ENCODE measurements around the gene YPEL2. TPM values are rescaled to one million over a fixed set of nuclear protein-coding genes. Genes with fewer than 3 reads are reported as not detected.

Gene YPEL2
- total and polyA plus RNA-seq, 2 donors (not counting 3 experiments of a cell fraction or from before 2014, with no cell fraction given): 36.5 to 66.8 TPM

GRCh38 chr17:59315866-59316265 lies 15.6 kb upstream of the YPEL2 start:
- ChIA-PET CTCF (interaction anchor here (0.9 to 3.3 kb wide), 6 partner anchors 10 to 244 kb away, joined by 4 to 11 read pairs (median 6); no protein-coding TSS in a partner anchor), POLR2A (no interaction called here)
- Histone ChIP-seq H3K9ac (replicated peaks; ENCODE audit: extremely low read depth, insufficient read depth, low read length) (no peak overlapping the region), H3K9me3 (replicated peaks; ENCODE audit: control insufficient read depth, insufficient read depth, low read length) (no peaks in the 10 kb centered on the region), H3K4me1 (ENCODE audit: control insufficient read depth, extremely low read depth, insufficient read depth, low read length) (no peaks in the 10 kb centered on the region), H4K20me1 (replicated peaks; ENCODE audit: control insufficient read depth, extremely low read depth, insufficient read depth, low read length) (no peaks in the 10 kb centered on the region), H3K27me3 (ENCODE audit: control insufficient read depth in 2 of 2, insufficient read depth in 2 of 2, low read length in 2 of 2) (no peaks in the 10 kb centered on the region), H3K27ac (ENCODE audit: insufficient read depth, low read depth, low read length) (no peak overlapping the region), H3K9me1 (replicated peaks; ENCODE audit: control insufficient read depth, extremely low read depth, insufficient read depth, low read length) (no peaks in the 10 kb centered on the region), H3K4me3 (replicated peaks in 1 of 3; ENCODE audit: insufficient read depth in 1 of 3, low read depth in 1 of 3, low read length in 3 of 3) (no peak overlapping the region), H2AFZ (ENCODE audit: low read depth, low read length) (no peak overlapping the region), H3K79me2 (ENCODE audit: control insufficient read depth, insufficient read depth, low read length) (no peaks in the 10 kb centered on the region), H3K4me2 (ENCODE audit: insufficient read depth, low read length) (no peak overlapping the region), H3K36me3 (ENCODE audit: control insufficient read depth in 2 of 2, extremely low read depth in 1 of 2, insufficient read depth in 2 of 2, low read length in 2 of 2) (no peaks in the 10 kb centered on the region)
- TF ChIP-seq MAX (IDR thresholded peaks at IDR 0.05; ENCODE audit: insufficient read depth, insufficient read length) (no peak), FOS (IDR thresholded peaks at IDR 0.05; ENCODE audit: borderline replicate concordance, insufficient read depth, low read length) (no peak), MYC (IDR thresholded peaks at IDR 0.05; ENCODE audit: low read depth, low read length) (no peak), CTCF (IDR thresholded peaks at IDR 0.05; ENCODE audit: extremely low read depth in 1 of 2, insufficient read depth in 1 of 2, low read depth in 1 of 2, low read length in 2 of 2) (no peak), EZH2 (IDR thresholded peaks at IDR 0.05; ENCODE audit: borderline replicate concordance, low read depth, low read length, severe bottlenecking) (no peak), JUN (IDR thresholded peaks at IDR 0.05; ENCODE audit: borderline replicate concordance, insufficient read depth, insufficient read length, low read depth) (no peak), POLR2AphosphoS5 (IDR thresholded peaks at IDR 0.05; ENCODE audit: insufficient read depth, low read depth, low read length) (no peak), POLR2A (IDR thresholded peaks at IDR 0.05; ENCODE audit: low read depth, low read length) (no peak), GATA2 (IDR thresholded peaks at IDR 0.05; ENCODE audit: insufficient read depth, insufficient read length, low read depth, low read length) (no peak)
- no peak for FAIRE-seq
- no TSS peak for BruUV-seq (replicated peaks)
- intact Hi-C loops (cut with micrococcal nuclease) (loop anchor here (10.0 kb wide), 2 partner anchors 429 to 719 kb away; no protein-coding TSS in a partner anchor), dilution Hi-C loops (cut with MboI; ENCODE audit: extremely low pct_ligation_motif_present, low sequenced_read_pairs) (no loop called here)
- no peak for DNase-seq (ENCODE audit: low read depth, low spot score)
